ENCODE results near the gene CARD14. TPM values are rescaled to one million over a fixed set of nuclear protein-coding genes. Genes with fewer than 3 reads are reported as not detected.
A peak's percentile ranks its signal among the peaks of the same experiment; 100 is the strongest.

The CARD14 gene
- not detected in 2 replicates for total RNA-seq

DNA sequence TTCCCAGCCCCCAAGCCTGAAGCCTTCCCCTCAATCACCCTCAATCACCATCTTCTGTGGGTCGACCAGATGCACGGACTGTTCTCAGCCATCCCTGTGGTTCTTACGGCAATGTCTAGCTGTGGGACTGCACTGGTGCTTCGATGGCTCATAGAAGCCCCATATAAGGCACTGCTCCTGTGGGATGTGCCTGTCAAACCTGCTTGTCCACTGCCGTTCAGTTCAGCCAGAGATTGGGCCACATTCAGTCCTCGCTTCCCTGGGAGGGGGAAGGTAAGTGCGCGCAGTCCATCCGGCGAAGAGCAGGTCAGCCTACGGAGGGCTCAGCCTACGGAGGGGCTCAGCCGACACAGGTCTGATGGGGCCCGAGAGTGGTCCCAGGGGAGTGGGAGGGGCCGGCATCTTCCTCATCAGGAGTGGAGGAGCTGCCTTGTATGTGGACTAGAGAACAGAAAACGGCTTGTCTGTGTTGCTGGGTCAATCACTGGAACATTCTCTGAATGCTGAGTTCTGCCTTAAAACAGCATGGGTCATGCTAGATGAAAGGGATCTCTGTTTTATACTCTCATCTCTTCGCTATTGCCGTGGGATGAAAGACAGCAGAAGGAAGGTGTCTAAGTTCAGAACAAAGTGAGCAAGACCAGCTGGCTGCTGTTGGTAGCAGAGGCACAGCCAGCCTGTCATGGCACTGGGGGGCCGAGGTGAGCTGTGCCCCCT lies at the start of gene CARD14:
Gene CARD14, plus strand, starts transcription at position 247 of the 717 bp plus-strand sequence. CDS start 11,409 bp downstream, outside the sequence.
- H3K4me3 Mint-ChIP-seq (ENCODE audit: low read depth) = no peak within 1 kb of the TSS
- H3K9me3 Mint-ChIP-seq = no peaks in the 10 kb centered on the region
- intact Hi-C loops (cut with micrococcal nuclease) = no loop called here
- no peak for DNase-seq (ENCODE audit: low spot score)
- H3K27ac Mint-ChIP-seq = no peak within 1 kb of the TSS
- no peaks in the 10 kb centered on the region for H3K4me1 Mint-ChIP-seq (ENCODE audit: low read depth)
- peaks cover 7% of the 10 kb centered on the region for H3K27me3 Mint-ChIP-seq (ENCODE audit: low read depth)
- no peaks in the 10 kb centered on the region for H3K36me3 Mint-ChIP-seq (ENCODE audit: low read depth)

DNA sequence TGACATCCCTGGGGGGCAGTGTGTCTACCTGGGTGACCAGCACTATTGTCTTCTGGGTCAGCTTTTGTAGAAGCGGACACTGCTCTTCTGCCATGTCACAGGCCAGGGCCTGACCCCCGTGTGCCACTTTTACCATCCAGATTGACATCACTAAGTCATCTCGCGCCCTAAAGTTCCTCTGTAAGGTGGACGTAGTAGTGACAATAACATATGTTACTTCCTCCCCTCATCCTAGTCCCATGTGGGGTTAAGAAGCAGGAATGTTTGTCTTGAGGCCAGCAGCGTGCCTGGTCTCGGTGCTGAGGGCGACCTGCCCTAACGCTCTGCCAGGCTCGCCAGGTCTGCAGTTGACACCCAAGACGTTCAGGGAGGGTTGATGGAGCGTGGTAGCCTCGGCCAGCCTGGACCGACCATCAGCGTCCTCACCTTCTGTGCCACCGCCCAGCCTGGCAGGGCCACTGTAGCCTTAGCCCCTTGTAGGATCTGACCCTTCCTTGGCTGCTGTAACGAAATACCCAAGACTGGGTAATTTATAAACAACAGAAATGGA lies 47.7 kb upstream of the CARD14 start:
- intact Hi-C loops (cut with micrococcal nuclease) = no loop called here
- H3K27ac Mint-ChIP-seq = no peak overlapping the region
- no peak overlapping the region for H3K4me3 Mint-ChIP-seq (ENCODE audit: low read depth)
- no peaks in the 10 kb centered on the region for H3K4me1 Mint-ChIP-seq (ENCODE audit: low read depth)
- no peaks in the 10 kb centered on the region for H3K36me3 Mint-ChIP-seq (ENCODE audit: low read depth)
- H3K9me3 Mint-ChIP-seq = no peaks in the 10 kb centered on the region
- no peak for DNase-seq (ENCODE audit: low spot score)
- H3K27me3 Mint-ChIP-seq (ENCODE audit: low read depth) = no peaks in the 10 kb centered on the region

DNA sequence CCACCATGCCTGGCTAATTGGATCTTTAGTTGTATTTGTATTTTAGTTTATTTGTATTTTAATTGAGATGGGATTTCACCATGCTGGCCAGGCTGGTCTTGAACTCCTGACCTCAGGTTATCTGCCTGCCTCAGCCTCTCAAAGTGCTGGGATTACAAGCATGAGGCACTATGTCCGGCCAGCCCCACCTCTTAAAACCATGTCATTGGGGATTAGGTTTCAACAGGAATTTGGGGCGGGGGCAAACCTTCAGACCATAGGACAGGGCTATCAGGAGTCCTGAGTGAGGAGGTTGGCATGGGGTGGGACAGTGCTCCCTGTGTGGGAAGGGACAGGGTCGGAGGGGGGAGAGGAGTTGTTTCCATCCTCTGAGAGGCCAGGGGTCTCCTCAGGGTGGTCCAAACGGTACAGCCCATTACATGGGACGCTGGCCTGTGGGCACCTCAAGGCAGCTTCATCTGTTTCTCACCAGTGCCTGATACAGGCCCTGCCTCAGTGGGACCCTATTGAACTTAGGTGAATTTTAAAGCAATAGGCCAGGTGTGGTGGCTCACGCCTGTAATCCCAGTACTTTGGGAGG lies 46.8 kb upstream of the CARD14 start:
- no peaks in the 10 kb centered on the region for H3K4me1 Mint-ChIP-seq (ENCODE audit: low read depth)
- no peak for DNase-seq (ENCODE audit: low spot score)
- intact Hi-C loops (cut with micrococcal nuclease) = no loop called here
- no peak overlapping the region for H3K27ac Mint-ChIP-seq
- no peak overlapping the region for H3K4me3 Mint-ChIP-seq (ENCODE audit: low read depth)
- no peaks in the 10 kb centered on the region for H3K36me3 Mint-ChIP-seq (ENCODE audit: low read depth)
- no peaks in the 10 kb centered on the region for H3K9me3 Mint-ChIP-seq
- peaks cover 5% of the 10 kb centered on the region for H3K27me3 Mint-ChIP-seq (ENCODE audit: low read depth)

DNA sequence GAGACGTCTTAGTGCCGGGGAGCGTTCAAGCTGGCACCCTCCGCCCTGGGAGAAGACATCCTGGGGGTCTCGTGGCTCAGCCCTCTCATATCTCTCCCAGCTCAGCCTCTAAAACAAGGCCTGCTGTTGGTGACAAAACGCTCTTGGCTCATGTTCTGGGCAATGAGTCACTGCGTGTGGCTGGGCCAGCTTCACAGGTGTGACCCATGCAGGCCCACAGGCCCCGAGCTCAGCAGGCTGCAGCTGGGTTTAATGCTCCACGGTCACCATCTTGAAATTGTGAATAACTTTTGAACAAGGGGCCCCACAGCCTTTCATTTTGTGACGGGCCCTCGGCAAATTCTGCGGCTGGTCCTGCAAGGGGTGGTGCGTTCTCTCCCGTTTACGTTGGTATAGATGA lies 46.0 kb upstream of the CARD14 start:
- Mint-ChIP-seq H3K27me3 (ENCODE audit: low read depth) (peaks cover 11% of the 10 kb centered on the region), H3K36me3 (ENCODE audit: low read depth) (no peaks in the 10 kb centered on the region), H3K9me3 (no peaks in the 10 kb centered on the region), H3K4me1 (ENCODE audit: low read depth) (no peaks in the 10 kb centered on the region), H3K27ac (no peak overlapping the region), H3K4me3 (ENCODE audit: low read depth) (no peak overlapping the region)
- intact Hi-C loops (cut with micrococcal nuclease) = no loop called here
- DNase-seq (ENCODE audit: low spot score) = no peak

DNA sequence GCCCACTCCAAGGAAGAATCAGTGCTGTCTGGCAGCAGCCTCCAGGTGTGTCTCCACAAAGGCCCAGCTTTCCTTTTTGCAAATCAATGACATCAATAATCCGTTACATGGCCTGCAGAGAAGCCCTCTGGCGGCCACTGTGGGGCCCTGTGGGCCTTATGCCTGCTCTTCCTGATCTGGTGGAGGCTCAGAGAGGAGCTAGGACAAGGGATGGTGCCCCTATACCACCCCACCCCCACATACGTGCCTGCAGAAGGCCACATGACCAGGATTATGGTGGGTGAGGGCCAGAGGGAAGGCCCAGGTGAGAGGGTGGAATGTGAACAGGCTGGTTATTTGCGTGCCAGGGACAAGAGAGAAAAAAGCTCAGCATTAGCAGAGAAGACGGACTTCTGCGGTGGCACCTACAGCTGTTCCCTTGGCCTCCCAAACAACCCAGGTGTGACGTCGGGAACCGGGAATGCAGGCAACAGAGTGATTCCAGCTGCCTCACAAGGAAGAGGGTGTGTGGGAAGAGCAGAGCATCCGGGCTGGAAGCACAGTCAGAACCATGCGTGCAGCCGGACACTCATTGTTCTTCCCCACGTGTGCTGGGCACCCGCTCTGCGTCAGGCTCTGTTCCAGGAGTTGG lies 45.4 kb upstream of the CARD14 start:
- Mint-ChIP-seq H3K27ac (no peak overlapping the region), H3K27me3 (ENCODE audit: low read depth) (peaks cover 15% of the 10 kb centered on the region), H3K9me3 (no peaks in the 10 kb centered on the region), H3K36me3 (ENCODE audit: low read depth) (no peaks in the 10 kb centered on the region), H3K4me1 (ENCODE audit: low read depth) (peaks cover 1% of the 10 kb centered on the region), H3K4me3 (ENCODE audit: low read depth) (no peak overlapping the region)
- DNase-seq (ENCODE audit: low spot score) = no peak
- intact Hi-C loops (cut with micrococcal nuclease) = no loop called here

DNA sequence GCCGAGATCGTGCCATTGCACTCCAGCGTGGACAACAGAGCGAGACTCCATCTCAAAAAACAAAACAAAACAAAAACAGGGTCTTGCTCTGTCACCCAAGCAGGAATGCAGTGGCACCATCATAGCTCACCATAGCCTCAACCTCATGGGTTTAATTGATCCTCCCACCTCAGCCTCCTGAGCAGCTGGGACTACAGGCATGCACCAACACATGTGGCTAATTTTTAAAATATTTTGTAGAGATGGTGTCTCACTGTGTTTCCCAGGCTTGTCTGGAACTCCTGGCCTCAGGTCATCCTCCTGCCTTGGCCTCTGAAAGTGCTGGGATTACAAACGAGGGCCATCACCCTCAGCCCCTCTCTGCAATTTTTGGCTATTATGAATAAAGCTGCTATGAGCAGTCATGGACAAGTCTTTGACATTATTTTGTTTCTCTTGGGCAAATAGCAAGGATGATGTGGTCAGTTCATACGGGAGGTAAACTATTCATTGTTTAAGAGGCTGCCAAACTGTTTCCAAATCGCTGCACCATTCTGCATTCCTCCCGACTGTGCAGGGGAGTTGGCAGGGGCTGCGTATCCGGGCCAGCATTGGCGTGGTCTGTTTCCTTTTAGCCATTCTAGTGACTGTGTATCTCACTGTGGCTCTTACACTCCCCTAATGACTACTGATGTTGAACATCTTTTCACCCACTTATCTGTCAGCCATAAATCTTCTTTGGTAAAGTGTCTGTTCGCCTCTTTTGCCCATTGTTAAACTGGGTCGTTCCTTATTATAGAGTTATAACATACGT lies 44.0 kb upstream of the CARD14 start:
- no peak for DNase-seq (ENCODE audit: low spot score)
- Mint-ChIP-seq H3K36me3 (ENCODE audit: low read depth) (no peaks in the 10 kb centered on the region), H3K9me3 (no peaks in the 10 kb centered on the region), H3K4me3 (ENCODE audit: low read depth) (no peak overlapping the region), H3K27ac (no peak overlapping the region), H3K4me1 (ENCODE audit: low read depth) (peaks cover 1% of the 10 kb centered on the region), H3K27me3 (ENCODE audit: low read depth) (peaks cover 18% of the 10 kb centered on the region)
- intact Hi-C loops (cut with micrococcal nuclease) = no loop called here

DNA sequence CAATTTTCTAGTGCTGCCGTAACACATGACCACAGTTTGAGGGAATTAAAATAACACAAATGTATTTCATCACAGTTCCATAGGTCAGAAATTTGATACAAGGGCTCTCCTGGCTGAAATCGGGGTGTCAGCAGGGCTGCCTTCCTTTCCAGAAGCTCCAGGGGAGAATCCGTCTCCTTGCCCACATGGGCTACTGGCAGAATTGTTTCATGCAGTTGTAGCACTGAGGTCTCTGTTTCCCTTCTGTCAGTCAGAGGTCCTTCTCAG lies 43.4 kb upstream of the CARD14 start:
- Mint-ChIP-seq H3K27me3 (ENCODE audit: low read depth) (peaks cover 18% of the 10 kb centered on the region), H3K4me3 (ENCODE audit: low read depth) (no peak overlapping the region), H3K36me3 (ENCODE audit: low read depth) (no peaks in the 10 kb centered on the region), H3K4me1 (ENCODE audit: low read depth) (peaks cover 1% of the 10 kb centered on the region), H3K9me3 (no peaks in the 10 kb centered on the region), H3K27ac (no peak overlapping the region)
- intact Hi-C loops (cut with micrococcal nuclease) = no loop called here
- no peak for DNase-seq (ENCODE audit: low spot score)

DNA sequence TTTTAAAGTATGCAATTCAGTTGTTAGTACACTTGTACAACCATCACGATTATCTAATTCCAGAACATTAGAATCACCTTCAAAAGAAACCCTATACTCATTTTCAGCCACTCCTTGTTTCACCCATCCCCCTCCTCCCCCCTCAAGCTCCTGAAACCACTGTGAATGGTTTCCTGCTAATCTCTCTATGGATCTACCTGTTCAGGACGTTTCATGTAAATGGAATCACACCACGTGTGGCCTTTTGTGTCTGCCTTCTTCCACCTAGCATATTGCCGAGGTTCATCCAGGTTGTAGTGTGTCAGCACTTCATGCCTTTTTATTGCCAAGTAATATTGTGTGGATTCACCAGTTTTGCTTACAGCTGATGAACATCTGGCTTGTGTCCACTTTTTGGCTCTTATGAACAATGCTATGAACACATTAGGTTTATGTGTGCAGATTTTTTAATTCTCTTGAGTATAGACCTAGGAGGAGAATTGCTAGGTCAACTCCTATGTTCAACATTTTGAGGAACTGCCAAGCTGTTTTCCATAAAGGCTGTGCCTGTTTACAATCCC lies 40.7 kb upstream of the CARD14 start:
- H3K27me3 Mint-ChIP-seq (ENCODE audit: low read depth) = peaks cover 18% of the 10 kb centered on the region
- H3K36me3 Mint-ChIP-seq (ENCODE audit: low read depth) = peaks cover 17% of the 10 kb centered on the region
- peaks cover 1% of the 10 kb centered on the region for H3K4me1 Mint-ChIP-seq (ENCODE audit: low read depth)
- no peaks in the 10 kb centered on the region for H3K9me3 Mint-ChIP-seq
- intact Hi-C loops (cut with micrococcal nuclease) = no loop called here
- DNase-seq (ENCODE audit: low spot score) = no peak
- H3K27ac Mint-ChIP-seq = no peak overlapping the region
- H3K4me3 Mint-ChIP-seq (ENCODE audit: low read depth) = no peak overlapping the region

DNA sequence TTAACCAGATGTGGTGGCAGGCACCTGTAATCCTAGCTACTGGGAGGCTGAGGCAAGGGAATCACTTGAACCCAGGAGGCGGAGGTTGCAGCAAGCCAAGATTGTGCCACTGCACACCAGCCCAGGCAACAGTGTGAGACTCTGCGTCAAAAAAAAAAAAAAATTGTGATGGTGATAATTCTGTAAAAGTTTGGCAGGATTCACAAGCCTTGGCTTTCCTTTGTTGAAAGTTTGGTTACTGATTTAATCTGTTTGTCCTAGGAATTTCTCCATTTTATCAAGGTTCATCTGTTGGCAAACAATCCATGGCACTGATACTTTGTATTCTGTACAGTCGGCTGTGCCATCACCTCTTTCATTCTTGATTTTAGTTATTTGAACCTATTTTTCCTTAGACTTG lies 38.8 kb upstream of the CARD14 start:
- H3K4me1 Mint-ChIP-seq (ENCODE audit: low read depth) = peaks cover 1% of the 10 kb centered on the region
- no peak overlapping the region for H3K4me3 Mint-ChIP-seq (ENCODE audit: low read depth)
- no peaks in the 10 kb centered on the region for H3K9me3 Mint-ChIP-seq
- intact Hi-C loops (cut with micrococcal nuclease) = no loop called here
- H3K27me3 Mint-ChIP-seq (ENCODE audit: low read depth) = peaks cover 18% of the 10 kb centered on the region
- H3K36me3 Mint-ChIP-seq (ENCODE audit: low read depth) = peaks cover 33% of the 10 kb centered on the region
- H3K27ac Mint-ChIP-seq = no peak overlapping the region
- no peak for DNase-seq (ENCODE audit: low spot score)

DNA sequence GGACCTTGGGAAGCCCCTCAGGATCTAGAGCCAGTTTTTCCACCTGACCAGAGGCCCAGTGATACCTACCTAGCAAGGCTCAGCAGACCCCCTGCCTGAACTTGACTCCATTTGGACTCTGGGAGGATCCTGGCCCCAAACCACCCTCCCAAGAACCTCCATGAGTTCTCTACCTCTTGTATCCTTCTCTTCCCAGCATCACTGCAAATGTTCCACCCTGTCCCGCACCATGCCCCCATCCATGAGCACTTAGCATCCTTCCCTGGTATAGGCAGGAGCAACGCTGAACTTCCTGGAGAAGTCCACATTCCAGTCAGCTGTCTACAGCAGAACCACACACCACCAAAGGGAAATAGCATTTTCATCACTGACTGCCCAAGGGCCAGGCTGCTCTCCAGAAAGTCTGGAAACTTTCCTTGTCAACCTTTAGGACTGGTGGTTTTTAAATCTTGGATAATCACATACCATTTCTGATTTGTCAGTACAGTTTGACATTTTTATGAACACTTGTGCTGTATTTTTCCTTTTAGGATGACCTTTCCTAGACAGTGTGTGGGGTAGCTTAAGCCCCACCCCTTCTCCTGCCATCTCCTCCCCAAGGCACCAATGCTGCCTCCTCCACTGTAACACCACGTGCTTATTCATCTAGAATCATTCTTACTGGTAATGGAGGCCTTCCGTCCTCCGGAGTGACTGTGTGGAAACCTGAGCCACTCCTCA lies 36.8 kb upstream of the CARD14 start:
- Mint-ChIP-seq H3K27ac (peak overlapping the region; percentile 48), H3K4me3 (ENCODE audit: low read depth) (no peak overlapping the region), H3K36me3 (ENCODE audit: low read depth) (peaks cover 53% of the 10 kb centered on the region), H3K27me3 (ENCODE audit: low read depth) (peaks cover 12% of the 10 kb centered on the region), H3K4me1 (ENCODE audit: low read depth) (peaks cover 1% of the 10 kb centered on the region), H3K9me3 (no peaks in the 10 kb centered on the region)
- no peak for DNase-seq (ENCODE audit: low spot score)
- intact Hi-C loops (cut with micrococcal nuclease) = no loop called here

DNA sequence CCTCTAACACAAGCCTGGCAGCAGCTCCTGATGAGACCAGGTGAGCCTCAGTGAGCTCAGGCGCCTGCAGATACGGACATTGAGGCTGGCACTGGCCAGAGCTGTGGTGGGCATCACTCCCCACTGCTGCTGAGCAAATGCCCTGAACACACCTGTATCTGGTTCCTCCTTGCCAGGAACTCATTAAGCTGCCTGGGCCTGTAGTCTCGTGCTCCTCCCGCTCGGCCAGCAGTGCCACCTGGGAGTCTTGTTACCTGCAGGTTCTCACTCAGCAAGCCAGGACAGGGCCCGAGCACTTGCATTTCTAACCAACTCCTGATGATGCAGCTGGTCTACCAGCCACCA lies 36.2 kb upstream of the CARD14 start:
- peaks cover 58% of the 10 kb centered on the region for H3K36me3 Mint-ChIP-seq (ENCODE audit: low read depth)
- H3K27me3 Mint-ChIP-seq (ENCODE audit: low read depth) = peaks cover 9% of the 10 kb centered on the region
- H3K9me3 Mint-ChIP-seq = no peaks in the 10 kb centered on the region
- peak overlapping the region; percentile 48 for H3K27ac Mint-ChIP-seq
- intact Hi-C loops (cut with micrococcal nuclease) = no loop called here
- peaks cover 1% of the 10 kb centered on the region for H3K4me1 Mint-ChIP-seq (ENCODE audit: low read depth)
- DNase-seq (ENCODE audit: low spot score) = no peak
- no peak overlapping the region for H3K4me3 Mint-ChIP-seq (ENCODE audit: low read depth)

DNA sequence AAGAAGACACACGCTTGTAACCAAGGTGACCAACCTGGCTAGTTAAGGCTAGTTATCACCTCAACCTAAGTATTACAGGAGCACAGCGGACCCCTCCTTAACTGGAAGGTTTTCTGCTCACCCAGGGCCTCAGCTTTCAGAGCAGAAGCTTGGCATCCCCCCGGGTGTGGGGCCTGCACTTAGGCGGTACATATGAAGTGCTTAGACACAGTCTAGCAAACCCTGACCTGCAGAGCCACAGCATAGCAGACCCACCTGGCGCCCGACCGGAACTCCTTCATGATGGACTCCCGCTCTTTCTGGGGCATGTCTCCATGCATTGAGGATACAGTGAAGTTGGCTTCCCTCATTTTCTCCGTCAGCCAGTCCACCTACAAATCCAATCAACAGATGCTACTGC lies 32.7 kb upstream of the CARD14 start:
- H3K27ac Mint-ChIP-seq = no peak overlapping the region
- H3K9me3 Mint-ChIP-seq = no peaks in the 10 kb centered on the region
- H3K4me1 Mint-ChIP-seq (ENCODE audit: low read depth) = peaks cover 2% of the 10 kb centered on the region
- intact Hi-C loops (cut with micrococcal nuclease) = no loop called here
- no peak for DNase-seq (ENCODE audit: low spot score)
- no peaks in the 10 kb centered on the region for H3K27me3 Mint-ChIP-seq (ENCODE audit: low read depth)
- peaks cover 91% of the 10 kb centered on the region for H3K36me3 Mint-ChIP-seq (ENCODE audit: low read depth)
- no peak overlapping the region for H3K4me3 Mint-ChIP-seq (ENCODE audit: low read depth)

Data from activated T-helper 2 cell treated with anti-CD3 and anti-CD28 coated beads, Interferon-gamma antibody, Interleukin-2, Interleukin-4, amounts not matched to agents 10 μg/mL and 5 μg/mL and 100 μg/mL, durations not matched to agents 14 hours and 24 hours and 36 hours (primary cell).